GM21717 (cell line): ENCODE measurements around the gene TSNAX.
"Not testable (repeated sequence)": the region's sequence is repeated elsewhere in the genome, so short reads cannot be mapped to it uniquely, and the experiment has no call there.

Source experiments
- ATAC-seq: cut with Tn5 transposase; IDR thresholded peaks from one replicate; pipeline ENCODE4 v1.9.1; 2021; ENCODE audit warnings: mild to moderate bottlenecking, moderate library complexity; ENCODE audit not compliant: unreplicated experiment

Gene TSNAX

GRCh38 chr1:231561647-231562383 lies 33.3 kb downstream of the TSNAX start:
- ATAC-seq = no peak

GRCh38 chr1:231563247-231563646 lies 34.8 kb downstream of the TSNAX start:
- ATAC-seq = no peak

GRCh38 chr1:231564373-231564772 lies 35.9 kb downstream of the TSNAX start:
- ATAC-seq = no peak

- ATAC-seq = no peak
Observed at GRCh38 chr1:231566496-231566895, 38.0 kb downstream of the TSNAX start.

GRCh38 chr1:231570262-231570661 lies 41.8 kb downstream of the TSNAX start:
- ATAC-seq = not testable (repeated sequence)

- ATAC-seq = no peak
Observed at GRCh38 chr1:231571904-231572303, 43.4 kb downstream of the TSNAX start.

GRCh38 chr1:231575472-231575871 lies 47.0 kb downstream of the TSNAX start:
- ATAC-seq = no peak

- no peak for ATAC-seq
Observed at GRCh38 chr1:231576804-231577718, 48.6 kb downstream of the TSNAX start.

- ATAC-seq = no peak
Observed at GRCh38 chr1:231580874-231581273, 52.4 kb downstream of the TSNAX start.

GRCh38 chr1:231581859-231582258 lies 53.4 kb downstream of the TSNAX start:
- no peak for ATAC-seq

- no peak for ATAC-seq
Observed at GRCh38 chr1:231583376-231583775, 54.9 kb downstream of the TSNAX start.

- no peak for ATAC-seq
Observed at GRCh38 chr1:231584117-231584516, 55.6 kb downstream of the TSNAX start.

GRCh38 chr1:231584921-231585320 lies 56.5 kb downstream of the TSNAX start:
- ATAC-seq = no peak

GRCh38 chr1:231590453-231591198 lies 62.2 kb downstream of the TSNAX start:
- ATAC-seq = peak; percentile 77

GRCh38 chr1:231591466-231591865 lies 63.0 kb downstream of the TSNAX start:
- no peak for ATAC-seq

- ATAC-seq = no peak
Observed at GRCh38 chr1:231592809-231593208, 64.3 kb downstream of the TSNAX start.

GRCh38 chr1:231593264-231593663 lies 64.8 kb downstream of the TSNAX start:
- not testable (repeated sequence) for ATAC-seq

GRCh38 chr1:231594123-231594522 lies 65.7 kb downstream of the TSNAX start:
- no peak for ATAC-seq

- ATAC-seq = no peak
Observed at GRCh38 chr1:231594749-231595148, 66.3 kb downstream of the TSNAX start.

- ATAC-seq = no peak
Observed at GRCh38 chr1:231596337-231596791, 67.9 kb downstream of the TSNAX start.

- no peak for ATAC-seq
Observed at GRCh38 chr1:231597971-231598370, 69.5 kb downstream of the TSNAX start.
